ENCODE measurements around the gene SYDE1.
A peak's percentile ranks its signal among the peaks of the same experiment; 100 is the strongest.

The SYDE1 gene

DNA sequence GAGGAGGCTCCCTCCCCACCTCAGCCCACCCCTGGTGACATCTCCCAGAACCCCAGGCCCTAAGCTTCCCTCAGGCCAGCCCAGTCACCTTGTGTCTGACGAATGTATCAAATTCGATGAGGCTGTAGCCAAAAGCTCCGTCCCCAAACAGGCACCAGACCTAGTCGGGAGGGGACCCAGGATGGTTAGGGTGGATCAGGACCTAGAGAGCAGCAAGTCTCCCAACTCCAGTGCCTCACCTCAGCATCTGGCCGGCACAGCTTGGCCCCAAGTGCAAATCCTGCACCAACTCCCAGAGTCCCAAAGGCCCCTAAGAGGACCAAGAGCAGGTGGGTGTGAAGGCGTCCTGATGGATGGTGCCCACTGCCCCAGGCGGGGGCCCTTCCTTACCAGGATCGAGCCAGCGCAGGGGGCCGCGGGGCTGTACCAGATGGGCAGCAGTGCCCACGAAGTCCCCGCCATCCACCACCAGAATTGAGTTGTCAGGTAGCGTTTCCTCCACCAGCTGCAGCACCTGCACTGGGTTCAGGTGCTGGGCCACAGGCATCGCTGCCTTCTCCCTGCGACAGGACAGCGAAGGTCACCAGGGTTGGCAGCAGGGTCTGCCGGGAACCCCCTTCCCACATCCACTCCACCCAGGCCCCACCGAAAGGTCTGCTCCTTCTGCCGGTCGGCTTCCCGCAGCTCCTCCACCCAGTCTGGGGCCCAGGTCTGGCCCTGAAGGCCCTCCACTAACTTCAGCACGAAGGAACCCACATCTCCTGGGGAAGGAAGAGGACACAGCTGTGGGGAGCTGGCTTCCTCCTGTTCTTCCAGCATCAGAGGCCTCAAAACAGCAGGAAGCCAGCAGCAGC lies 8.8 kb downstream of the SYDE1 start:
- H3K4me2 ChIP-seq (ENCODE audit: low read length, poor library complexity, severe bottlenecking) = no peak overlapping the region
- peaks cover 4% of the 10 kb centered on the region for H3K4me1 ChIP-seq (ENCODE audit: control insufficient read depth, insufficient read depth, low read depth, low read length)
- no peak overlapping the region for H3K23ac ChIP-seq (ENCODE audit: low read length in 2 of 2)
- no peak overlapping the region for H2BK15ac ChIP-seq (ENCODE audit: low read depth, poor library complexity, severe bottlenecking)
- H3K9me3 ChIP-seq (ENCODE audit: control insufficient read depth, low read length) = peaks cover 4% of the 10 kb centered on the region
- no peak overlapping the region for H2AK5ac ChIP-seq (ENCODE audit: low read length, severe bottlenecking)
- no peak overlapping the region for H3K14ac ChIP-seq (ENCODE audit: low read length in 2 of 2)
- peaks cover 95 to 98% of the 10 kb centered on the region in 2 experiments for H3K36me3 ChIP-seq (ENCODE audit: control insufficient read depth in 1 of 2, insufficient read depth in 2 of 2, low read depth in 1 of 2, low read length in 2 of 2)
- no peak overlapping the region for H2BK12ac ChIP-seq (ENCODE audit: low read length in 2 of 2)
- no peak overlapping the region for H3K18ac ChIP-seq (ENCODE audit: low read depth in 1 of 2, low read length in 2 of 2)
- no peak overlapping the region for H2AFZ ChIP-seq (ENCODE audit: low read depth, low read length)
- H2BK5ac ChIP-seq (ENCODE audit: low read depth, low read length, poor library complexity, severe bottlenecking) = no peak overlapping the region
- no peak overlapping the region for H3K4me3 ChIP-seq (ENCODE audit: insufficient read depth in 1 of 2, low read depth in 1 of 2, low read length in 2 of 2)
- peaks cover 42% of the 10 kb centered on the region for H3K79me1 ChIP-seq (replicated peaks; ENCODE audit: low read length, poor library complexity, severe bottlenecking)
- DNase-seq = no peak
- no peaks in the 10 kb centered on the region for H3K27me3 ChIP-seq (ENCODE audit: control insufficient read depth in 1 of 2, insufficient read depth in 1 of 2, low read length in 2 of 2)
- H2BK120ac ChIP-seq (ENCODE audit: low read depth, low read length) = no peak overlapping the region
- peak overlapping the region; percentile 35 for H4K8ac ChIP-seq (ENCODE audit: low read length)
- 88% methylated on average over 23 of the region's 23 CpGs for WGBS
- no peak overlapping the region for H3K4ac ChIP-seq (ENCODE audit: low read depth in 1 of 2, low read length in 2 of 2)
- H3K9ac ChIP-seq (ENCODE audit: low read length) = peak overlapping the region; percentile 17
- no peak overlapping the region for H4K91ac ChIP-seq (ENCODE audit: low read length)
- no peak overlapping the region for H3K27ac ChIP-seq (ENCODE audit: low read length, poor library complexity, severe bottlenecking)

DNA sequence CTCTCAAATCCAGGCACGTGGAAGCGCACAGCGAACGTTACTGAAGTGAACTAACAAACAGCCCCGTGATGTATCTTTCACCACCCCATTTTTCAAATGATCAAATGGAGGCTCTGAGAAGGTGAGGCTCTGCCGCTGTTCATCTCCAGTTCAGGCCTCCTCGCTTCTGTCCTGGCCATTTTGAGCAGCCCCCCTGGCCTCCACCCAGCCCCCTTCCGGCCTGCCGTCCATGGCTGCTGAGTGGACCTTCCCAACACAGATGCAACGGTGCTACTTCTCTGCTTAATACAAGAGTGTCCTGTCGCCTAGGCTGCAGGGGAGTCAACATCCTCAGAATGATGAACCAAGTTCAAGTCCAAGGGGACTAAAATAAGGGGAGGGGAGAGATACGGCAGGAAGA lies 9.7 kb downstream of the SYDE1 start:
- no peak for DNase-seq
- H2AK5ac ChIP-seq (ENCODE audit: low read length, severe bottlenecking) = no peak overlapping the region
- no peak overlapping the region for H3K27ac ChIP-seq (ENCODE audit: low read length, poor library complexity, severe bottlenecking)
- no peak overlapping the region for H3K4me2 ChIP-seq (ENCODE audit: low read length, poor library complexity, severe bottlenecking)
- no peak overlapping the region for H3K4ac ChIP-seq (ENCODE audit: low read depth in 1 of 2, low read length in 2 of 2)
- H2BK5ac ChIP-seq (ENCODE audit: low read depth, low read length, poor library complexity, severe bottlenecking) = no peak overlapping the region
- no peak overlapping the region for H4K91ac ChIP-seq (ENCODE audit: low read length)
- peaks cover 4% of the 10 kb centered on the region for H3K4me1 ChIP-seq (ENCODE audit: control insufficient read depth, insufficient read depth, low read depth, low read length)
- peaks cover 4% of the 10 kb centered on the region for H3K9me3 ChIP-seq (ENCODE audit: control insufficient read depth, low read length)
- H3K14ac ChIP-seq (ENCODE audit: low read length in 2 of 2) = no peak overlapping the region
- H2AFZ ChIP-seq (ENCODE audit: low read depth, low read length) = no peak overlapping the region
- no peak overlapping the region for H3K23ac ChIP-seq (ENCODE audit: low read length in 2 of 2)
- H3K27me3 ChIP-seq (ENCODE audit: control insufficient read depth in 1 of 2, insufficient read depth in 1 of 2, low read length in 2 of 2) = no peaks in the 10 kb centered on the region
- H3K79me1 ChIP-seq (replicated peaks; ENCODE audit: low read length, poor library complexity, severe bottlenecking) = peaks cover 34% of the 10 kb centered on the region
- H3K36me3 ChIP-seq (ENCODE audit: control insufficient read depth in 1 of 2, insufficient read depth in 2 of 2, low read depth in 1 of 2, low read length in 2 of 2) = peaks cover 90 to 92% of the 10 kb centered on the region in 2 experiments
- no peak overlapping the region for H2BK12ac ChIP-seq (ENCODE audit: low read length in 2 of 2)
- no peak overlapping the region for H4K8ac ChIP-seq (ENCODE audit: low read length)
- H3K9ac ChIP-seq (ENCODE audit: low read length) = no peak overlapping the region
- WGBS = 92% methylated on average over 12 of the region's 12 CpGs
- no peak overlapping the region for H2BK120ac ChIP-seq (ENCODE audit: low read depth, low read length)
- no peak overlapping the region for H2BK15ac ChIP-seq (ENCODE audit: low read depth, poor library complexity, severe bottlenecking)
- H3K4me3 ChIP-seq (ENCODE audit: insufficient read depth in 1 of 2, low read depth in 1 of 2, low read length in 2 of 2) = no peak overlapping the region
- H3K18ac ChIP-seq (ENCODE audit: low read depth in 1 of 2, low read length in 2 of 2) = peak overlapping the region in 1 of 2 experiments; percentile 18

DNA sequence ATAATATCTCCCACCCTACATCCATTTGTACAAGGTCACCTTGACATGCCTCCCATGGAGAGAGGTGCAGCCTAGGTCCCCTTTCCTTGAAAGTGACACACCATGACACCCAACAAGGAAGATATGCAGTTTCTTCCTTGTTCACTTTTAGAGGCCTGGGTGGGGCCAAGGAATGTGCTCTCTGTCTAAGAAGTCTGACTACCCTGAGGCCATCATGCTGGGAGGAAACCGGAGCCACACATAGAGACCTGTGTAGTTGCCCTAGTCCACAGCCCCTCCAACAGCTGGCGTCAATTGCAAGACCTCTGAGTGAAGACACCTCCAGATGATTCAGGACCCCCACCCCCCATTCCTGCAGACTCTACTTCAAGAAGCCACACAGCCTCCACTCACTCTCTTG lies 11.0 kb downstream of the SYDE1 start:
- Histone ChIP-seq H4K8ac (ENCODE audit: low read length) (no peak overlapping the region), H3K27me3 (ENCODE audit: control insufficient read depth in 1 of 2, insufficient read depth in 1 of 2, low read length in 2 of 2) (no peaks in the 10 kb centered on the region), H3K4me1 (ENCODE audit: control insufficient read depth, insufficient read depth, low read depth, low read length) (peaks cover 4% of the 10 kb centered on the region), H3K9me3 (ENCODE audit: control insufficient read depth, low read length) (peaks cover 4% of the 10 kb centered on the region), H2BK12ac (ENCODE audit: low read length in 2 of 2) (no peak overlapping the region), H2BK15ac (ENCODE audit: low read depth, poor library complexity, severe bottlenecking) (no peak overlapping the region), H3K18ac (ENCODE audit: low read depth in 1 of 2, low read length in 2 of 2) (no peak overlapping the region), H2AFZ (ENCODE audit: low read depth, low read length) (no peak overlapping the region), H3K4me2 (ENCODE audit: low read length, poor library complexity, severe bottlenecking) (no peak overlapping the region), H3K27ac (ENCODE audit: low read length, poor library complexity, severe bottlenecking) (no peak overlapping the region), H3K14ac (ENCODE audit: low read length in 2 of 2) (no peak overlapping the region), H2AK5ac (ENCODE audit: low read length, severe bottlenecking) (no peak overlapping the region), H2BK5ac (ENCODE audit: low read depth, low read length, poor library complexity, severe bottlenecking) (no peak overlapping the region), H3K9ac (ENCODE audit: low read length) (no peak overlapping the region), H3K4me3 (ENCODE audit: insufficient read depth in 1 of 2, low read depth in 1 of 2, low read length in 2 of 2) (no peak overlapping the region), H3K4ac (ENCODE audit: low read depth in 1 of 2, low read length in 2 of 2) (no peak overlapping the region), H3K79me1 (replicated peaks; ENCODE audit: low read length, poor library complexity, severe bottlenecking) (peaks cover 40% of the 10 kb centered on the region), H2BK120ac (ENCODE audit: low read depth, low read length) (no peak overlapping the region), H3K36me3 (ENCODE audit: control insufficient read depth in 1 of 2, insufficient read depth in 2 of 2, low read depth in 1 of 2, low read length in 2 of 2) (peaks cover 88 to 92% of the 10 kb centered on the region in 2 experiments), H4K91ac (ENCODE audit: low read length) (no peak overlapping the region), H3K23ac (ENCODE audit: low read length in 2 of 2) (no peak overlapping the region)
- 96% methylated on average over 2 of the region's 2 CpGs for WGBS
- DNase-seq = no peak

DNA sequence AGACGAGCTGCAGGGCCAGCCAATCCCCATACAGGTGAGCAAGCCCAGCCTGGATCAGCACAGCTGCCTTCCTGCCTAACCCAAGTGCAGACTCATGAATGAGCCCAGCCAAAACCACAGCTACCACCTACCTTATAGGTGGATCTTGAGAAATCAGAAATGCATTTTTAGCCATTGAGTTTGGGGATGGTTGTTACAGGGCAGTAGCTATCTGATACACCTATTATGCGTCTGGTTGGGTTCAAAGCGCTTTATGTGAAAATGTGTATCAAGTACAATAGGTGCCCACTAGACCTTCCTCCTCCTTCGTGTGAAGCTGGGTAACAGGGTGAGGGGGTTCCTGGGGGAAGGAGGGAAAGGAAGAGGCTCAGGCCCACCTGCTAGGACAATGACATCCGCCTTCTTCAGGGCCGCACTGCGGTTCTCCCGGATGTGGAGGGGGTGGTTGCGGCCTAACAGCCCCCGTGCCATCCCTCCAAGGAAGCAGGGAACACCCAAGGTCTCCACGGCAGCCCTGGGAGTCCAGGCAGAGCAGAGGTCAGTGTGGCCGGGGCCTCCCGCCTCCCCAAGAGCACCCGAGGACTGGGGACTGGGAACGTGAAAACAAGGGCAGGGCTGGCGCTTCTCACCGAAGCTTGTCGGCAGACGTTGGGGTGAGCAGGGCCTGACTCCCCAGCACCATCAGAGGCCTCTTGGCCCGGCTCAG lies 11.7 kb downstream of the SYDE1 start:
- no peak overlapping the region for H4K8ac ChIP-seq (ENCODE audit: low read length)
- H2BK5ac ChIP-seq (ENCODE audit: low read depth, low read length, poor library complexity, severe bottlenecking) = no peak overlapping the region
- 97% methylated on average over 20 of the region's 20 CpGs for WGBS
- H3K4me1 ChIP-seq (ENCODE audit: control insufficient read depth, insufficient read depth, low read depth, low read length) = peaks cover 10% of the 10 kb centered on the region
- H3K9me3 ChIP-seq (ENCODE audit: control insufficient read depth, low read length) = peaks cover 4% of the 10 kb centered on the region
- no peak overlapping the region for H3K27ac ChIP-seq (ENCODE audit: low read length, poor library complexity, severe bottlenecking)
- H3K18ac ChIP-seq (ENCODE audit: low read depth in 1 of 2, low read length in 2 of 2) = no peak overlapping the region
- peaks cover 45% of the 10 kb centered on the region for H3K79me1 ChIP-seq (replicated peaks; ENCODE audit: low read length, poor library complexity, severe bottlenecking)
- no peak overlapping the region for H3K23ac ChIP-seq (ENCODE audit: low read length in 2 of 2)
- no peak overlapping the region for H3K4me2 ChIP-seq (ENCODE audit: low read length, poor library complexity, severe bottlenecking)
- H3K4me3 ChIP-seq (ENCODE audit: insufficient read depth in 1 of 2, low read depth in 1 of 2, low read length in 2 of 2) = no peak overlapping the region
- H2BK120ac ChIP-seq (ENCODE audit: low read depth, low read length) = no peak overlapping the region
- no peak overlapping the region for H2BK12ac ChIP-seq (ENCODE audit: low read length in 2 of 2)
- no peak overlapping the region for H2AFZ ChIP-seq (ENCODE audit: low read depth, low read length)
- H2AK5ac ChIP-seq (ENCODE audit: low read length, severe bottlenecking) = no peak overlapping the region
- H2BK15ac ChIP-seq (ENCODE audit: low read depth, poor library complexity, severe bottlenecking) = no peak overlapping the region
- H3K27me3 ChIP-seq (ENCODE audit: control insufficient read depth in 1 of 2, insufficient read depth in 1 of 2, low read length in 2 of 2) = no peaks in the 10 kb centered on the region
- H3K14ac ChIP-seq (ENCODE audit: low read length in 2 of 2) = no peak overlapping the region
- no peak overlapping the region for H3K4ac ChIP-seq (ENCODE audit: low read depth in 1 of 2, low read length in 2 of 2)
- DNase-seq = no peak
- peaks cover 85 to 87% of the 10 kb centered on the region in 2 experiments for H3K36me3 ChIP-seq (ENCODE audit: control insufficient read depth in 1 of 2, insufficient read depth in 2 of 2, low read depth in 1 of 2, low read length in 2 of 2)
- no peak overlapping the region for H3K9ac ChIP-seq (ENCODE audit: low read length)
- no peak overlapping the region for H4K91ac ChIP-seq (ENCODE audit: low read length)
